Astrocyte of the hippocampus (primary cell): ENCODE results near the gene PIEZO2.

Experiments
- DNase-seq: peaks from one replicate; pipeline ENCODE4 v3.0.0; 2011; ENCODE audit warnings: low read depth, low spot score

PIEZO2 gene

DNA sequence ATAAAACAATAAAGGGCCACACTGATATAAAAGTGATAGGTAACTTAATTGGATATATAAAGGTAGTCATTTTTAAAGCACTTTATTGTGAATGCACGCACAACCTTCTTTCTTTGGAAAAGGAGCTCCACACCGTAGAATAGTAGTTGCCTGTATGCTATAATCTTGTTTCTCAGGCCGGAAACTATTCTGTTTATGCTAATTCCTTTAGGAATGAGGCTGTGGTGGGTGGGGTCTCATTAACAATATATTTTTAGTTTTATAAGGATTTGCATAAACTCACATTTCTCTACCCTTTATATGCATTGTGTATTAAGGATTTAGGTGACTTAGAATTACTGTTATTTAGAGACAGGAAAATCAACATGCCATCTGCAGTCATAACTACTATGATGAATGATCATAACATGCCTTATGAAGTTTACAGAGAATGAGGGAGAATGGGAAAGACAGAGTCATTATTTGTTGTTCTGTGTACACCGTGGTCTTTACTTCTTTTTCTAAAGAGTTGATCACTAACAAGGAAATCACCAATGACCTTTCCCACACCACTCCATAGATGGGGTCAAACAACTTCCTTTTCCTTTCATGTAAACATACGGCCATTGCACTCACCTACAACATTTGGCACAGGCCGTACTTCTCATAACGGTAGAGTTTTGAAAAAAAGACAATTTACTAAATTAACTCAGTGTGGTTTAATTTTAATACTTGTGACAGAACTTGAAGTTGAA is 84.5 kb downstream of the PIEZO2 start:
- no peak for DNase-seq

- no peak for DNase-seq
These were observed 85.3 kb downstream of the PIEZO2 start for GRCh38 chr18:11064106-11064505.

- no peak for DNase-seq
These were observed 93.6 kb downstream of the PIEZO2 start for GRCh38 chr18:11055721-11056120.

DNA sequence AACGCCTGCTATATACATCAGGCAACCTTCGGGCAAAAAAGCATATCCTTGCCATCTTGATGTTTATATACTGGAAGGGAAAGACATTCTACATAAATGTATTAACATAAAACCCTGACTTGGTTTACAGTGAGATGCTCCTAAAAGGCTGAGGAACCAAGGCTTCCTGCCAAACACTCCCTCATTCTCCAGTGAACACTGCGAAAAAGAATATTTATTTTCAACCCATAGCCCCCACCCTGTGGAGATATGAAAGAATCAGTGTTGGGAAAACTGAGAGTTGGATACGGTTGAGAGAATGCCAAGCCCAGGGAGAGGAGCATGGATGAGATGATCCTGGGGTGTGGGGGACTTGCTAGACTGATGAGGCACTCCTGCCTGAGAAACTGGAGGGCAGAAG is 94.9 kb downstream of the PIEZO2 start:
- no peak for DNase-seq

DNA sequence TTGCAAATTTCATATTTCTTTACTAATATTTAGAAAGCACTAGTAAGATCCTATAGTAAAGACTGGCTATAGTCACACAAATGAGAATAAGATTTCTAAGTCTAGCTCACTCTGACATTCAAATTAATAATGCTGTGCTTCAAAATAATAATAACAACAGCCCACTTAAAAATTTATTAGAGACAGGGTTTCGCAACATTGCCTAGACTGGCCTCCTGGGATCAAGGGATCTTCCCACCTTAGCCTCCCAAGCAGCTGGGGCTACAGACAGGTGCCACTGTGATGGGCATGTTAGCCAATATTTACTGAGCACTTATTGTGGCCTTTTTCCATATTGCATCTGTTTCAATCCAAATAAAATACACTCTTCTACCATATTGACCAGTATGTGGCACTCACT is 96.1 kb downstream of the PIEZO2 start:
- DNase-seq, result no peak

- peak; percentile 5 for DNase-seq
These were observed 96.6 kb downstream of the PIEZO2 start for GRCh38 chr18:11052800-11053199.

DNA sequence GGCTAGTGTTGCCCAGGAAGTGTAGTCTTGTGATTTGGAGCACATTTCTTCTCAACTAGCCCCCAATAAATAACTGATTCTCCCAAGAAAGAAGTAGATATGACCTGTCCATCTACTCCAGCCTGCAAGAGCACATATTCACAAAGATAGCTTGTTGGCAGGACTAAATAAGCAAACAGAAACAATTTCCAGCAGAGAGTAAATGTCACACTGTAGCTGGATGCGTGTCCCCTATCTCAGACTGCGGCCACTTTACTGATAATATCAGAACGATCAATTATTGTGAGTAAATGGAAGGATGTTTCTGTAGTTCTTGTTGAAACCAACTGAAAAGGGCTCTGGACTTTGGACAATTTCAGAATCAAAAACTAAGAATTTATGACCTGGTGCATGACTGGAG is 97.9 kb downstream of the PIEZO2 start:
- no peak for DNase-seq

GRCh38 chr18:11050966-11051365 is 98.4 kb downstream of the PIEZO2 start:
- DNase-seq, result no peak

- no peak for DNase-seq
These were observed 101.6 kb downstream of the PIEZO2 start for GRCh38 chr18:11047817-11048216.

DNA sequence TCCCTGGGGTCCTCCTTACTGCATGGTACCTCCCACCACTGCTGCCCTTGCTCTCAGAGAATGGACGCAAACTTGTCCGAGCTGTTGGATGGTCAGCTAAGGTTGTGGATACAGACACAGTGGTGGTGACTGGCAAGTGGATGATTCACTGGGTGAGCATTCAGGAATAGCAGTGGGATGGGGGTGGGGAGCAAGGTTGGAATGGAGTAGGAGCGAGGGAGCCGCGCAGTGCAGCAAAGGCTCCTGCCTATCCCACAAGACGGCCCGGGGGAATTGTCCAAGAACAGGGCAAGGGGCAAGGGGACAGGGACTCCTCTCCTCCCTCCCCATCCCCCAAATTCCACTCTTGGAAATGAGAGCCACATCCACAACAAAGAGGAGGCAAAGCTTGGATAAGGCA is 102.2 kb downstream of the PIEZO2 start:
- DNase-seq, result peak; percentile 41

- no peak for DNase-seq
These were observed 103.2 kb downstream of the PIEZO2 start for GRCh38 chr18:11046140-11046539.

GRCh38 chr18:11043694-11044093 is 105.7 kb downstream of the PIEZO2 start:
- DNase-seq, result no peak

DNA sequence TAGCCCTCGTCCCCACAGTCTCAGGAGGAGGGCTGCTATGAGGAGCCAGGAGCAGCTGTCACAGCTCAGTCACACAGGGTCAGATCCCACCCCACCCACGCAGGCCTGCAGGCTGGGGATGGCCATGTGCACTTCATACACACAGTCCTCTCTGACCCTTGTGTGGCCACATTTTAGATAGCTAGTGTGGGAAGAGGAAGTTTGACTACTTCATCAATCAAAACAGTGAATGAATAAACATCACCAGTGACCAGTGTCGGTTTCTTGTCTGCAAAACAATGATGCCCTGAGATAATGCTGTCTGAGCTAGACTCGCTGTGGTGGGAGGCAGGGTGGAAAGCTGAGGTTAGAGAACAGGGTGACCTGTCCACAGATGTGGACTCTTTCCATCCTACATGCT is 107.1 kb downstream of the PIEZO2 start:
- DNase-seq, result no peak

DNA sequence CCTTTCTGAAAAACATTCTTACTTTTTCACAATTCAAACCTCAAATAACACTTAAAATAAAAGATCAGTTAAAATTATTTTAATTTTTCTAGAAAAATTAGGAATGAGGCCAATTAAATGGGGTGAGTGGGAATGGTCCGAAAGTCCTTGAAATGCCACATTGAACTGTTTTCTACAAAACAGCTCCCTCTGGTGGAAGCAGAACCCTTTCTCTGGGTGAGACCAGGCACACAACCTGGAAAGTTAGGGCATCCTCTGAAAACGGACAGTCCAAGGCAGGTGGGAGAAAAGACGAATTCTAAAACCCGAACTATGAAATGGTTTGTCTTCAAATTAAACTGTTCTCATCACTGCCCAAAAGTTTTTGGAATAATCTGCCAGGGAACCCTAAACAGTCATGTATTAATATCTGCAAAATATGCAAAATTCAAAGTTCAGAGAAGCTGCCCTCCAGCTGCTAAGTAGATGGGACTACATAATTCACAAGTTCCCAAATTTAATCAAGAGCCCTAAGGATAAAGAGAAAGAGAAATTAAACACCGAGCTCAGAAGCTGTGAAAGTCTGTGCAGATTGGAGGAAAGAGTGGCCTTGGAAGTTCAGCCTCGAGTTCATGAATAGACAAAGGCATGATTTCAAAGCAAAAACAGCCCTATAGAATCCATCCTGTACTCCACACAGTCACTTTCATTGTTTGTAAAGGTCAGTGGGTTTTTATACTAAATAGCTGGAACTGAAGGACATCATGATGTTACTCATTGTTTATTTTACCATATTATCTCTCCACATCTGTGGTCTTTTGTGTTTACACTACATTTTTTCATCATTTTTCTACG is 108.3 kb downstream of the PIEZO2 start:
- DNase-seq, result peak; percentile 70

- no peak for DNase-seq
These were observed 109.0 kb downstream of the PIEZO2 start for GRCh38 chr18:11040359-11040758.

DNA sequence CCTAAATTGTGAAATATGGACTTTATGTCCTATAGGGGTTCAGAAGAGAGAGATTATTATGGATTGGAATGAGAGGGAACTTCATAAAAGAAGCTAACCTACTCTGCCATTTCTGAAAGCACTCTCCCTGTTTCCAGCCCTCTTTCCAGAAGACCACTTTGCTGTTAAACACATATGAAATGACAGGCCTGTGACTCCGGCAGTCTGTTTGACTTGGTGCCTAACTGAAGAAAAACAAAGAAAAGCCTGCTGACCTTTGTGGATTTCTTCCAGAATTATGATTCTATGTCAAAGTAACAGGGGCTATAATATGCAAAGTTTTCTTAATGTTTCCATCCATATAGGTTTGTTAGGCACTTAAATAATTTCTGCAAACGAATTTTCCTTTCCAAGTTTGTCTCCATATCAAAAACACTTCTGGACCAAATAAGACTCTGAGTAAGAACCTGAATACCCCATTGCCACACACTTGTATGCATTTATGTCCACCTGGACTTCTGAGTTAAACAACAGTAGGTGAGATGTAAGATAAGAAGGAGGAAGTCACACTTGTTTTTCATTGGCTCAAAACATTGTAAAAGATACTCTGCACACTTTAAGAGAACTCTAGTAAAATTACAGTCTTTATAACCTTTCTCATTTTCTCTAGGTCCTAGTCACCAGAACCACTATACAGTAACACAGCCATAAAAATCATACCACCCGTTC is 111.7 kb downstream of the PIEZO2 start:
- no peak for DNase-seq

- no peak for DNase-seq
These were observed 113.4 kb downstream of the PIEZO2 start for GRCh38 chr18:11035814-11036495.

GRCh38 chr18:11035376-11035775 is 114.0 kb downstream of the PIEZO2 start:
- no peak for DNase-seq

- DNase-seq, result no peak
These were observed 114.5 kb downstream of the PIEZO2 start for GRCh38 chr18:11034884-11035283.

DNA sequence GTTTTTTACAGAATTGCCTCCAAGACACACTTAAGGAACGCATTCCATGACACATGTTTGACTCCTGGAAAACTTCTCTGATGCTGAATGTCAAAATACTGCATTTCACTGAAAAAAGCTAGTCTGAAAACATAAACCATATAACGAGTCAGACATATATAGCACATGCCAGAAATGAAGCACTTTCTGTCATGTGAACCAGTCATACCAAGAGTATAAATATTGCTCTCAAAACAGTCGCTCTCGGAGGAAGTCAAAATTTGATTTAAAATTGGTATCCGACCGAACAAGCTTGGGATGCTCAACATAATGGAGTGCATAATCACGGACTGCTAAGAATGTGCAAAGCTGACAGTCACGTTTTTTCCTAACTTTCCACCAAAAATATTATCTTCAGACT is 115.9 kb downstream of the PIEZO2 start:
- DNase-seq, result no peak

- DNase-seq, result no peak
These were observed 117.4 kb downstream of the PIEZO2 start for GRCh38 chr18:11031966-11032365.

DNA sequence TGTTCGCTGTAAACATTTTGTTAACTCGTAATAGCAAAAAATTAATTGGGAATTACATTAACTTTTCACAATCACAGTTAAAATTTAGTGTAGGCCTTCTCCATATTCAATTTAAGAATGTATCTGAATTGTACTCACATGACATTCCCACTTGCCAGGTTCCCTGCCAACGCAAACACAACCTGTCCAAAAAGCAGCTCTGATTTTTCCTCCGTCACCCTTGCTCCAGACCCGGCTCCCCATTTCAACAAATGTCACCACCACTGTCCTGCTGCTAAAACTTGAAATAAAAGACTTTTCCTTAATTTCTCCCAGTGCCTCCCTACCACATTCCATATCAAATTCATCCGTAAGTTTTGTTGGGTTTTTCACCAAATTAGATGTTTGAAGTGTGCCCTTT is 120.3 kb downstream of the PIEZO2 start:
- no peak for DNase-seq
